Erythroblast (primary cell): ENCODE measurements around the gene SRRM2.

Source experiments
- GATA1 ChIP-seq: IDR thresholded peaks from 2 replicates; pipeline ENCODE4 v1.6.1; 2011; ENCODE audit warnings: low read depth, mild to moderate bottlenecking, control low read depth, low read length, moderate library complexity
- POLR2A ChIP-seq: IDR thresholded peaks from 2 replicates; pipeline ENCODE4 v1.6.1; 2011; ENCODE audit warnings: mild to moderate bottlenecking, low read length

DNA sequence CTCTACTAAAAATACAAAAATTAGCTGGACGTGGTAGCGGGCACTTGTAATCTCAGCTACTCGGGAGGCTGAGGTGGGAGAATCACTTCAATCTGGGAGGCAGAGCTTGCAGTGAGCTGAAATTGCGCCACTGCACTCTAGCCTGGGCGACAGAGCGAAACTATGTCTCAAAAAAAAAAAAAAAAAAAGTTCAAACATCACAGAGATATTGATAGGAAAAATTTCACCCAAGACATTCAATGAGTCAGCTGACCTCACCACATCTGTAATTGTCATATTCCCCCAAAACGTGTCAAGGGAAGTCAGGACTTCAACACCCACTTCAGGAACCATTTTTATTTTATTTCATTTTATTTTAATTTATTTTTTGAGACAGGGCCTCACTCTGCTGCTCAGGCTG is 24.4 kb upstream of the SRRM2 start:
- TF ChIP-seq POLR2A (no peak), GATA1 (no peak)
